Inferior parietal cortex (tissue), 1 donor: ENCODE results near the gene C6.
"Not testable (repeated sequence)": the region's sequence is repeated elsewhere in the genome, so short reads cannot be mapped to it uniquely, and the experiment has no call there.

Experiments used
- DNase-seq: peaks from one replicate; pipeline ENCODE4 v3.0.0-alpha.2; 2016; ENCODE audit errors: extremely low spot score

C6 gene

GRCh38 chr5:41199660-41200059 is 13.7 kb downstream of the C6 start:
- DNase-seq = no peak

DNA sequence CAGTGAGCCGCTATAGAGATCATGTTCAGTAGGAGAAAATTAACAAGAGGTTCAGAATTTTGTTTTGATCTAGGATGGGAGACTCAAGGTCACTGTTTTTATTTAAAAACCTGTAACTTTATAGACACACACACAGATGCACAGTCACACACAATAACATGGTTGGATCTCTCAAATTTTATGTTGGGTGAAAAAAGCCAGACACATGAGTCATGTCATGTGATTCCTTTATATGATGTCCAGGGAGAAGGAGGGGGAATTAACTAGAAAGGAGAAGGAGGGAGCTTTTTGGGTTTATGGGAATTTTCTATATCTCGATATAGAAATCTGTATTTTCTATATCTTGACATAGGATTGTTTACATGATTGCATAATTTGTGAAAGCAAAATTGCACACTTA is 17.1 kb downstream of the C6 start:
- no peak for DNase-seq

- DNase-seq = no peak
Observed at GRCh38 chr5:41195228-41195627, 18.1 kb downstream of the C6 start.

DNA sequence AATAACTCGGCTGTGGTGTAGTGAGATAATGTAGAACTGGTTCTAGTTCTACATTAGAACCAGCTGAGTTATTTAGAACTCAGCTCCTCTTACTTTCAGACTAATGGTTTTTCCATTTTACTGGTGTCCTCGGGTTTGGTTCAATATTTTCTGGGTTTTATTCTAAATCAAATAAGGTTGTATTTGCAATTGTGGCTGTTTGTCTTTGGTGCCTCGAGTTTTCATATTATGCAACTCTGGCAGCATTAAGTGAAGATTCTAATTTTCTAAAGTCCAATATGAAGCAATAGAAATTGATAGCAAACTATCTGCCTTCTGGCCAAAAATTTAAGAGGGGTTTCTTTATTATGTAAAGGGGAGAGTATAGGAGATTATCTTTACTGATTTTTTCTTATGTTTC is 19.0 kb downstream of the C6 start:
- DNase-seq = no peak

GRCh38 chr5:41193456-41194205 is 19.7 kb downstream of the C6 start:
- no peak for DNase-seq

DNA sequence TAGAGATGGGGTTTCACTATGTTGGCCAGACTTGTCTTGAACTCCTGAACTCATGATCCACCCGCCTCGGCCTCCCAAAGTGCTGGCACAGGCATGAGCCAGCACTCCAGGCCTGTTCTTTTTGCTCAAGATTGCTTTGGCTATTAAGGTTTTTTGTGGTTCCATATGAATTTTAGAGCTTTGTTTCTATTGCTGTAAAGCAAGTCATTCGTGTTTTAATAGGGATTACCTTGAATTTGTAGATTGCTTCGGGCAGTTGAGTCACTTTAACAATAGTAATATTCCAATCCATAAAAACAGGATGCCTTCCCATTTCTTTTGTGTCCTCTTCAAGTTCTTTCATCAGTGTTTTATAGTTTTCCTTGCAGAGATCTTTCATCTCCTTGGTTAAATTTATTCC is 22.1 kb downstream of the C6 start:
- no peak for DNase-seq

DNA sequence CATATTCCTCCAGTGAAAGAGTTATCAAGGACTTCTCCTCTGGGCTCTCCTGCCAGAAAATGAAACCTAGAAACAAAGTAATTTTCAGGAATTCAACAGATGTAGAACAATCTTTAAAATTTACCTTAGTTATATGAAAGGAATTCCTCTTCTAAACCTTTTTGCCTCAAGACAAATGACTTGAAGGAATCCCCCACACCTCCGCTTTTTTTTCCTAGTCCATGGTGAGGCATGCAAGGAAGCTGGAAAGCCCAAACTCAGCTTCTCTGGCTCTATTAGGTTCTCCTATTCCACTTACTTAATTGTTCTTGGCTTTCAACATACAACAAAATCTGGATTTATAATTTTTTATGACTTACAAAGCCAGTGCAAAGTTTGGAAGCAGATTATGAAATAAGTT is 27.2 kb downstream of the C6 start:
- DNase-seq = no peak

DNA sequence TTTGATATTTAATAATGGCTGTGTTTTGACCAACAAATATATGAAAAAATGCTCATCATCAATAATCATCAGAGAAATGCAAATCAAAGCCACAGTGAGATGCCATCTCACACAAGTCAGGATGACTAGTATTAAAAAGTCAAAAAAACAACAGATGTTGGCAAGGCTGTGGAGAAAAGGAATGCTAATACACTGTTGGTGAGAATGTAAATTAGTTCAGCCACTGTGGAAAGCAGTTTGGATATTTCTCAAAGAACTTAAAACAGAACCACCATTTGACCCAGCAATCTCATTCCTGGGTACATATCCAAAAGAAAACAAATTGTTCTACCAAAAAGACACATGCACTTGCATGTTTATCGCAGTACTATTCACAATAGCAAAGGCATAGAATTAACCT is 30.0 kb downstream of the C6 start:
- not testable (repeated sequence) for DNase-seq

- DNase-seq = no peak
Observed at GRCh38 chr5:41182666-41183065, 30.7 kb downstream of the C6 start.

DNA sequence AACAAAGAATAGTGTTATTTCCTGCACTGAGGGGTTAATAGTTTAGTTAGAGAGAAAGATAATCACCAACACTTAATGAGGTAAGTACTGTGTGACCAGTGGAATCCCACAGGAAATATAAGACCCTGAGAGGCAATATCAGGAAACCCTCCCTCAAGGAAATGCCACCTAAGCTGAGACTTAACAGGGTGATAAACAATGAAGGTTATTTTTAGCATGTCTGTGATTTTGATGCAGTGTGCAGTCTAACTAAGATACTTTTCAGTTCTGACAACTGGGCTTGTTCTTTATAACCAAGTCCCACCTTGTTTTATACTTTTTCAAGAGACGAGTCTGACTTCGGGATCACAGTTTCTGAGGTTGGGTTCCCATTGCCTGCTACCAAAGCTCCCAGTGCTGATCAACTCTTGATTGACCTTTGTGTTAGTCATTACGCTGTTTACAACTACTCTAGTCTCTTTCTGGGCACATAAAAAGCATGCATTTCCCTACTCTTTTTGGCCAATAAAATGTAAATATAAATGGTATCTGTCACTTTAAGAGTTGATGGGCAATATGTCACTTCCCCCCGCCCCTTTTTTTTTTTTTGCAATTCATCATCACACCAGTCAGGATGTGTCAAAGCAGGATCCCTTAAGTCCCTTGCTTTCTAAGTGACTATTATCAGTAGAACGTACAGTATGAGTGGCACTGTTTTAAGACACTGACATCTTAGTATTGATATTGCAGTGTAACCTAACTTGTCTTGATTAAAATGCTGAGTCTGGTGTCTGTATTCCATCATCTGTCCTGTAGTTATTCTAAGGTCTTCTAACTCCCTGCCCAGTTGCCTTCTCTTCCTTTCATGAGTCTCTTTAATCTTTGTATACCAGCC is 31.4 kb downstream of the C6 start:
- no peak for DNase-seq

DNA sequence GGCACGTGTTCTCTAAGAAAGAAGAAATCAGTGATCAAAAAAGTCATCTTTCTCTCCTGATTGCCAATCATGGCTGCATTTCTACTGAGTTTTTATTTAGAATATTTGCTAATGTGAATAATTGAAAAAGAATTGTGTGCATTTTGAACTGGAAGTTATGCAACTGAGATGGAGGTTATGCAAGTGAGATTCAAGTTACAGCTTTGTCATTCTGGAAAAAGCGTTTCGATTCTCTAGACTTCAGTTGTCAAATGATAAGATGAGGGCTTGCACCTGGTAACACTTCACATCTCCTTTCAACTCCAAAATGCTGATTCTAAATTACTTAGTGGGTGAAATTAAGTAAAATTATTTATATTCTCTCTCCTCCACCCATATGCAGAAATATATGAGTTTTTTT is 36.4 kb downstream of the C6 start:
- DNase-seq = no peak

GRCh38 chr5:41172012-41172411 is 41.3 kb downstream of the C6 start:
- no peak for DNase-seq

DNA sequence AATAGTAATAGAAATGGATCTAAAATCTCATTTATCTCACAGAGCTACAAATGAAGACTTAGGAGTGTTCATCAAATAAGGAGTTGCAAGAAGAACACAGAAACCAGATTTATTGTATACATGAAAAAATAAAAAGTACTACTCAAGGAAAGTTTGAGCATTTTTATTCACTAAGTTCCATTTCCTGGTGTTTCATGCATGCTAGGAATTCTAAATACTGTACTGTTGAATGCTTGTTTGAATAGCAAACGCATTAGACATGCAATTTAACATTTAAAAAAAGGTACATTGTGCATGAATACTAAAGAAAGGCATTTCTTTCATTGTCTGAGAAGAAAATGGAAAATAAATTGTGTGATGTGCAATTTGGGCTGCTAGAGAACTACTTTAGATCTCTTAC is 52.1 kb downstream of the C6 start:
- DNase-seq = no peak

- no peak for DNase-seq
Observed at GRCh38 chr5:41157272-41157894, 55.9 kb downstream of the C6 start.

DNA sequence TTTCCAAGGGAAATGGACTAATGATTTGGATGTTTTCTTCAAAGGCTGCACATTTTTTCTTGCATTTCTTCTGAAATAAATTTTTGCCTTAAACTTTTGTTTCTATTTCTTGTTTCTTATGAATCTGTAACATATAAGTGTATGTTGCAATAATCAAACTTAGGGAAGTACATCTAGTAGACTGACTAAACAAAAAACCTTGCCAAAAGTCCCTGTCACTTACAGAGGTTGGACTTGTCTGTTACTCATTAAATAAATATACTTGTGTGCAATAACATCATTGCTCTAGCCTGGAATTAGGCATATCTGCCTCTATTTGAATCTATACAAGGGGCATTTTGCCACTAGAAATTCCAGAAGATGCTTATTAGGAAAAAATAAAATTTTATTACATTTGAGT is 56.6 kb downstream of the C6 start:
- DNase-seq = no peak

DNA sequence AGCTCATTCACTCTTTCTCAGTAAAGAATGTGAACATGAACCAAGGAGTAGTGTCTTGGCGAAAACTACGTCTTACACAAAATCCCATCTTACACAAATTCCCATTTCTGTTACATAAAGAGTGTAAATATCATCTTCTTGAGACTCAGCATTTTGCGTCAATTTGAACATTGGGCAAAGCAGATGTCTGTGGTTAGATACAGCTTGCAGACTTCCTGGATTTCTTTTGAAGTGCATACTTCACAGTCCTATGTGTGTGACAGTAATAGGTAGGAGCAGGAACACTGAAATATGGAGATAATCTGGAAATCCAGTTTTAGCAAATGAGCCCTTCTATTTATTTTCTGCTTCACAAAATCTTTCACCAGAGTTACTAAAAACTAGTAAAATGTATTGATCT is 58.8 kb downstream of the C6 start:
- no peak for DNase-seq

GRCh38 chr5:41151564-41151963 is 61.8 kb downstream of the C6 start:
- no peak for DNase-seq

- no peak for DNase-seq
Observed at GRCh38 chr5:41148448-41148847, 64.9 kb downstream of the C6 start.

DNA sequence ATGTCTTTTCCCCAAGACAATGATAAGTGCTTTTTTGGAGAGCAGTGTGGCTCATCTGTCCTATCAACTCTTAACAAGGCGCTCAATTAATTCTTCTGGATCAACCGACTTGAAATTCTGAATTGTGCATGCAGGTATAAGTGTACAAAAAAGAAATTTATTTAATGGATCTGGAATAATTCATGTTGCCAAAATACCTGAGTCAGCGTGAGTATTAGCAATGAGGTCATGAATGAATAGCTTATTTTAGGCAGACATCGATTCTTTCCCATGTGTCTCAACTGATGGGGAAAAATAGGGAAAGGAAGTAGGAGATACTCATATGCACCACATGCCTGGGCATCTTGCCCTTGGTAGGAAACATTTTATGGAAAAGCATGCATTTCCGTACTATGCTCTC is 68.0 kb downstream of the C6 start:
- no peak for DNase-seq

- DNase-seq = no peak
Observed at GRCh38 chr5:41143131-41143901, 70.0 kb downstream of the C6 start.

DNA sequence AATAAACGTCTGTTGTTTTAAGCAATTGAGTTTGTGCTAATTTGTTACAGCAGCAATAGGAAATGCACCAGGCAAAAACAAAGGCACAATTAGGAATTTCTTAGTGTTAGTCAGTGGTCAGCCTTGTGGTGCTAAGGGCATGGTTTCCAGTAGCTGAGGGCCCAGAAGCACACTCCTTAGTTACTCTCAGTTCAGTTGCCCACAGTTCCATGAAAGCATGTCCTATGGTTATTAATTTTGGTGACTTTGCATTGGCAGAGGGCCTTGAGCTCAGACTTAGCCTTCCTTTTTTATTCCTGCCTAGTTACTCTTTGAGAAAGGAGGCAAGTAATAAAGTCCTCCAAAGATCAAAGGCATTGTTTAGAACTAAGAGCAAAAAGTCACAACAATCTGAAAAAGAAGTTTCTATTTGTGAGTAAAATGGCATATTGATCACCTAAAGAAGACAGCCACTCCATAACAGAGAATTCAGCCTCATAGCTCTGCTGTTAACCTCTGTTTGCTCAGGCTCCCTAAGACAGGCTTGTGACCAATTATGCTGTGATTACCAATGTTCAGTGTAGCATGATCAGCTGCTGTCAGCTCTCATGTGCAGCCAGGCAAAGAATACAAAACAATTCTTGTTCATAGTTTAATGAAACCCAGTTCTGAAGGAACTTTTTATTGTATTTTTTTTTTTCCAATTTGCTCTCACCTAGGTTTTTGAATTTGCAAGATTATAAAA is 85.2 kb downstream of the C6 start:
- DNase-seq = no peak
